ENCODE results near the gene EYS.

Gene EYS

DNA sequence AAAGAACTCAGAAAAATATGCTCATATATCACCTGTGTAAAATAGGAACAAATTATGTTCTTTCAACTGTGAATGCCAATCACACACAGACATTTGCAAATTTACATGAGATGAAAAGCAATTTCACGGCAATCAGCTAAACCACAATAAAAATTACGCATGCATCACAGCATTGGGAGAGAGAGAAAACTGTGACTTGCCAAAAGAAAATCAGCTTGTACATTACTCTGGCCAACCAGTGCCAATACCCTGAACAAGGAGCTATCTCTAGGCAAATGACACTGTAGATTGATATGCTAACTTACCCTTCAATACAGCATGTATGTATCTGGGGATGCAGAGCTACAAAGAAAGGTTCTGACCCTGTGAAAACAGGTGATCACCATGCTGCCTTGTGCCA, 515.6 kb downstream of the EYS start:
- no peak for DNase-seq

DNA sequence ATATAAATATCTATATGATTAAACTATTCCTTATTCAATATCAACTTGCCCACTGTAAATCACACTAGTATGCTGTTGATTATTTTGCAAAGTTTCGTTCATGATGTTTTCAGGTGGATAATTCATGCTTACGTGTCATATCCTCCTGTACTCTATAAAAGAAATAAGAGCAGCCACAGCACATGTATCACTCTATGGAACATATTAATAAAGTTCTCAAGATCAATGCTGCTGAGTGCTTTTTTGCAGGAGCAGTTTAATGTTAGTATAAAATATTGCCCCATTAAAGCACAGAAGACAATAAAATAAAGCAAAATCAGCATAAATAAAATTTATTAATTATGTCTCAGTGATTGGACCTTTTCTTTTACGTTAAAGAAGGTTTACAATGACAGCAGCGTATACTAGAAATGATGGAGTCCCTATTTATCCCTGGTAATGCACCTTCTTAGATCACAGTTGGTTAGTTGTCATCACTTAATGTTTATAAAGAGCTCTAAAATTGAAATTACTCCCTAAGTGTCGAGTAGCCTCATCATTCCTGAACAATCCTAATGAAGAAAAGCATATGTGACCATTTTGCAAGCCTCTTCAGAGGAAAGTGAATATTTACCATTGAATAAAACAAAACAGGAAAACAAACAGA, 517.7 kb downstream of the EYS start:
- no peak for DNase-seq

DNA sequence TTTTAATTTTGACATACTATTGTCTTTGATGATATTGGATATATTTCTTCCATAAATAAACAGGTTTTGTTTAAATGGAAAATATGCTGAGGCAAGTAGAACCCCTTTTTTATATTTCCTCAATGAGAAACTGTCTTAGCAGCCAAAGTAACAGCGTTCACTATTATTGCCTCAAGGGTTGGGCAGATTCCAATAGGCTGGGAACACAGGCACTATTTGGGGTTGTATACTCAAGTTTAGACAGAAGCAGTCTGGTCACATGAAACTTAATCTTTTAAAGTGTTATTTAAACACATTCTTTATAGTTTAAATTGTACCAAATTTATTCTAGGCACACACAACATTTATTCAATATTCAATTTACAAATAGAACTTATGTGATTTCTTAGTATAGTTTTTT, 520.2 kb downstream of the EYS start:
- no peak for DNase-seq

GRCh38 chr6:65182681-65183080, 524.3 kb downstream of the EYS start:
- no peak for DNase-seq

GRCh38 chr6:65170273-65170672, 536.8 kb downstream of the EYS start:
- DNase-seq = no peak

- no peak for DNase-seq
These were observed 545.4 kb downstream of the EYS start for GRCh38 chr6:65161661-65162060.

DNA sequence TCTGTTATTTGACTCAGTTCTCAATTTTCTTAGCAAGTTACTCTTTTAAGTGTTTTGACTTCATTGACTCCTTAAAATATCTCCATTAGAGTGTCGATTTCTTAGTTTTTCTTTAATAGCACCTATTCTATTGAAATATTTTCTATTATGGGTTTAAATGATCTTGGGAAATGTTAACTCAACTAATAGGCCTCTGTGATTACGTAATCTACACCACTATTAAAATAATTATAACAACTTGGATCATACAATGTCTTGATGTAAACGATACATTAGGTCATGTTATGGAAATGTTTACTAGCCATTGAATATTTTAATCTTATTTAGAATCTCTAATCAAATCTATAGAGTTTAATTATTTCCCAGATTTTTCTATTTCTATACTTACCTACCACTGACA, 550.0 kb downstream of the EYS start:
- no peak for DNase-seq

GRCh38 chr6:65155083-65155482, 551.9 kb downstream of the EYS start:
- no peak for DNase-seq

DNA sequence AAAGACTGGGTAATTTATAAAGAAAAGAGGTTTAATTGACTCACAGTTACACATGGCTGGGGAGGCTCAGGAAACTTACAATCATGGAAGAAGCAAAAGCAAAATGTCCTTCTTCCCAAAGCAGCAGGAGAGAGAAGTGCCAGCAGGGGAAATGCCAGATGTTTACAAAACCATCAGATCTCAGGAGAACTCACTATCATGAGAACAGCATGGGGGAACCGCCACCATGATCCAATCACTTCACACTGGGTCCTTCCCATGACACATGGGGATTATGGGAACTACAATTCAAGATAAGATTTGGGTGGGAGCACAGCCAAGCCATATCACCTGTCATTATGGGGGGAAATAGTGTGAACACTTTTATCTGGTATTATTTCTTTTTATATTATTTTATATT, 557.2 kb downstream of the EYS start:
- no peak for DNase-seq

- no peak for DNase-seq
These were observed 558.2 kb downstream of the EYS start for GRCh38 chr6:65148839-65149238.

DNA sequence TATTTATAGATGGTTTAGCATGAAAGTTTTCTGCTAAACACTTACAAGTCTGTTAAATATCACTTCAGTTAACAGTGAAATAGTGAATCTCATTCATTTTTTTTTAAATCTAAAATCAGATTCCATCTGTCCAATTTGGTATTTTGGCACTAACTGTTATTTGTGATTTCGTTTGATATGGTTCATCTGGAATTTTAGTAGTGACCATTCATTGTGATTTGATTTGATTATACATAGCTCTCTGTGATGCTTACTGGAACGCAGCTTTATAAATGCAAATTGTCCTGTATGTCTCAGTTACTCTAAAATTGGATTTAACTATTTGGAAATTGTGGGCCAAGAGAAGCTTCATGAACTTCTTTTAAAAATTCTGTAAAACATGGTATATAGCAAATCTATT, 571.5 kb downstream of the EYS start:
- no peak for DNase-seq

- no peak for DNase-seq
These were observed 580.4 kb downstream of the EYS start for GRCh38 chr6:65126667-65127066.

- DNase-seq = peak; percentile 1
These were observed 583.5 kb downstream of the EYS start for GRCh38 chr6:65123521-65123920.

GRCh38 chr6:65117817-65118409, 589.1 kb downstream of the EYS start:
- no peak for DNase-seq

DNA sequence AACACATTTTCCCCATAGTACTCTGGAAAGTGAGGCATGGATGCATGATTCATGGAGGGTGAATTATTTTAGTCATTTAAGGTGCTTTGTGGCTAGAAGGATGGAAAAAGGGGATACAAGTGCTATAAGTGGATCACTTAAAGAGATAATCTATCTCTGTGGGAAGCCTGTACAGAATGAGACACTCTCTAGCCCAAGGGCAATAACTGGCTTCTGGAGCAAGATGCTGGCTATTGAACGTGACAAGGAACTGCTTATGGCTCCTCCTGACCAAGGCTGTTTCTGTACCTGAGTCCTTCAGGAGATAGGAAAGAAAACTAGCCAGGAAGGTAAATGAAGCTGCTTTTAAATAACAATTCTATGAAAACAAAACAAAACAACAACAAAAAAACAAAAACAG, 590.7 kb downstream of the EYS start:
- no peak for DNase-seq

DNA sequence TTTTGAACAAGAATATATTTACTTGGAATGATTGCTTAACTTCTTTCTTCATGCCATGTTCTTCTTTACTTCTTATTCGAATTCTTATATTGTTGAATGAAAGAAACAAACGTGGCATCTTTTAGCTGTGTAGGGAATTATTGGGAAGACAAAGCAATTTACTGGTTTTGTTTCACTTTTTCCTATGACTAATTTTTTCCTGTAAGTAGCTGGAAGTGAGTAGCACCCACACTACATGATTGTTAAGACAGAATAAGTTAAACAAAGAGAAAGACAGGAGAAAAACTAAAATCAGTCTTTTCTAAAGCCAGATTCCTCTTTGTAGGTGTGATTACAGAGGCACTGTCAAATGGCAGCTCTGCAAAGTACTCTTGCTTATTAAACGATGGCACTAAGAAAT, 593.4 kb downstream of the EYS start:
- DNase-seq = no peak

GRCh38 chr6:65112435-65112834, 594.6 kb downstream of the EYS start:
- DNase-seq = no peak

DNA sequence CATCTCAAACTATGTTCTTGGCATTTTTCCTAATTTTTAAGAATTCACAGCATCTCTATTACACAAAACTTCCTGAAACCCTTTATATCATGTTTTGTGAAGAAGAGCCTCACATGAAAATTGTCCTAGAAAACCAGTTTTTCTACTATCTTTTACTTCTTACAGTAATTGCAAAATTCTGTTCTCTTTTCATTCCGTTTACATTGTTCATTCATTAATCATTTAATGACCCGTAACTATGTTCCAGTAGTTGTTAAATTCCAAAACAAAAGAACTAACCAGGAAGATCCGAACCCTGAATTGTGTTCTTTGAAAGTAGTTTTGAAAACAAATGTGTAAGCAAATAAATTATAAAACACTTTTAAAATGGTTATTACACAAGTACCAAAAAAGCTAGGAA, 597.0 kb downstream of the EYS start:
- DNase-seq = no peak

DNA sequence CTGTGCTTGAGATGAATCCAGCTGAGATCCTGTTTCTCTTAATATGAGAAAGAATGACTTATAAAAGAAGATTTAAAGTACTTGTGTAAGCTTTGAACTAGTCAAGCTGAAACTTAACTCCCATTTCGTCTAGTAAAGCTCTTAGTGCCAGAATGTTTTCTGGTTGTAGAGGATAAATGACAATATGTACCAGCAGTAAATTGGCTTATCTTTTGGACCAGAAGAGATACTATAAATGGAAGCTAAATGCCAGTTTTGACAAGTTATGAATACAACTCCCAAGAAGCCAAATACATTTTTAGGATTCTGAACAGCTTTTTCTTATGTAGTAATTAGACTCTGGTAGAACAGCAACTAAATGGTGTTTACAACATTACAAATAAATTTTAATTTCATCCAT, 608.7 kb downstream of the EYS start:
- no peak for DNase-seq

DNA sequence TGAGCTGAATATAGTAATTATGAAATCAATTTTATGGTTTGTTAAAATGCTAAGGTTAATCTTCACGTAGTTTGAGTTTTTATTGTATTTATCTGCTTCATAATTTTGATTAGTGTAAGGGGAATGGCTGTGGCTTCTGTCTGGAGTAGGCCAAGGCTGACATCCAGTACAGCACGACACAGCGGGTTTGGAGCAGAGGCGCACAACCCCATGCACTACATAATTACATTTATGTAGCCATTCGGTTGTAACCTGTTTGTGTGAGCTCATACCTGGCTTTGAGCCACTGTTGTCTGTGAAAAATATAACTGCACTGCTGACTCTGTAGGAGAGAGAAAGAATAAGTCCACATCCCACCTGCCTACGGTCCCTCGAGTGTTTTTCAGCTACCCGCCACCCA, 615.5 kb downstream of the EYS start:
- no peak for DNase-seq

- no peak for DNase-seq
These were observed 618.5 kb downstream of the EYS start for GRCh38 chr6:65088575-65088974.

DNA sequence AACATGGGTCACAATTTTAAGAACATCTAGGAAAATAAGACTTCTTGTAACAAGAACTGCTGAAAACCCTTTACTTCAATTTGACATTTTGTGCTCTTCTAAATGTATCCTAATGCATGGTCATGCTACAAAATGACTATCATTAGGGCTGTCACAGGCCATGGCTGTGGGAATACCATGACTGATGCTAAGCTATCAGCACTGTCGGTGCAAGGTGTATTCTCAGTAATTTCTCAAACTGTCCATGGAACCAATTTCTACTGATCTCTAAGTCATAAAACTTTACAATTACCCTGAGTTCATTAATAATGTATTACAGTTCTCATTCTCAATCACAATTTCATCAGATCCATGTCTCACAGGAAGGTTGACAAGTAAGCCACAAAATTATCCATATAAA, 625.3 kb downstream of the EYS start:
- no peak for DNase-seq

DNA sequence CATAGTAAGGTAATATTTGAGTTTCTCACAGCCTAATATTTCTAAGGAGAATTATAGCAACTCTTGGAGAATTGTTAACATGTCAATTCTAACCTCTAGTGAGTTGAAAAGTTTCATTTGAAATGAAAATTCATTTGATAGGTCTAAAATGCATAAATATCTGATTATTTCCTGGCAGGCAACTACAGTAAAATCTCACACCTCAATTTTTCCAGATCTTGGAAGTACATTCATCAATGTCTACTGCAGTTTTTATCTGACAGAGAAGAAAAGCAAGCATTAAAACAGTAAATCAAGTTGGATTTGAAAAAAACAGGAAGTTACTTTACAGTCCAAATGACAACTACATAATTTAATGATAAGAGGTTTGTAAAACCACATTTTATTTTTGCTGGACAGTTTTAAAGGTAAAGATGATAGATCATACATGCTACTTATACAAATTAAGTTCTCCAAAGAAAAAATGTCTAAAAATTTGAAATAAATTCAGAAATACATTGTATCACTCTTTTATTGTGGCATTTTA, 631.3 kb downstream of the EYS start:
- peak; percentile 31 for DNase-seq

- DNase-seq = no peak
These were observed 634.5 kb downstream of the EYS start for GRCh38 chr6:65072500-65072899.

DNA sequence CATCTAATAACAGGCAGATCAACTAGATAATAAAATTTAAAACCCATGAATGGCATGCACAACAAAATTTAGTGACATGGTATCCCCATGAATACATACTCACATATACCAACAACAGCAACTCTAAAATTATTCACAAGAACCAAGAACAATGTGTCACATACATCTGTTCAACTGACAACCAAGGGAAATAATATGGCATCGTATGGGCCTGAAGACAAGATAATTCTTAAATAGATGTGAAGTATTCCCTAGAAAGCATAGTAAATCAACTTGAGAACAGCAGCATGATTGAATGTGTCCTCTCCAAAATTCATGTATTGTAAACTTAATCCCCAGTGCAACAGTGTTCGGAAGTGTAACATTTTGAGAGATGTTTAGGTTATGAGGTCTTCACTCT, 635.5 kb downstream of the EYS start:
- DNase-seq = no peak

Data from hematopoietic multipotent progenitor cell treated with erythropoietin and hydrocortisone succinate and interleukin-3 and kit ligand, for 4 days (in vitro differentiated cells).